HG03442 (cell line): Measurements from ENCODE around the gene RBP2.

Experiments
- ATAC-seq: cut with Tn5 transposase; IDR thresholded peaks from one replicate; pipeline ENCODE4 v1.9.1; 2021; ENCODE audit warnings: mild to moderate bottlenecking, moderate library complexity; ENCODE audit not compliant: unreplicated experiment

The RBP2 gene

DNA sequence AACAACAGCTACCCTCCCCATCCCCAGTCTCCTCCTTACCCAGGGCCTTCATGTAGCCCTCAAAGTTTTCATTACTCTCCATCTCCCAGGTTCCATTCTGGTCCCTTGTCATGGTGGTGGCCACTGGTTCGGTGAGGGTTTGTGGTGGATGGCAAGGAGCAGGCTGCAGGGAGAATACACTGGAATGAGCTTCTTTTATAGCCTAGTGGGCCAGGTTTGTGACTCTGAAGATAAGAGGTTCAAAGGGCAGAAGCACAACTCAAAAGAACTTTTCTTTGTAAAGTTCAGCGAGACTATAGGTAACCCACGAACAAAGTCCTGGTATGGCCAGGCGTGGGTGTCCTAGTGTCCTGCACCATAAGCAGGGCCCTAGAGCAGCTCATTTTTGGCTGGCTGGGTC is at the start of gene RBP2:
RBP2 (minus strand) TSS at position 169 of the 400 bp plus-strand sequence; CDS start at position 112, 57 bp downstream.
- ATAC-seq = no peak

DNA sequence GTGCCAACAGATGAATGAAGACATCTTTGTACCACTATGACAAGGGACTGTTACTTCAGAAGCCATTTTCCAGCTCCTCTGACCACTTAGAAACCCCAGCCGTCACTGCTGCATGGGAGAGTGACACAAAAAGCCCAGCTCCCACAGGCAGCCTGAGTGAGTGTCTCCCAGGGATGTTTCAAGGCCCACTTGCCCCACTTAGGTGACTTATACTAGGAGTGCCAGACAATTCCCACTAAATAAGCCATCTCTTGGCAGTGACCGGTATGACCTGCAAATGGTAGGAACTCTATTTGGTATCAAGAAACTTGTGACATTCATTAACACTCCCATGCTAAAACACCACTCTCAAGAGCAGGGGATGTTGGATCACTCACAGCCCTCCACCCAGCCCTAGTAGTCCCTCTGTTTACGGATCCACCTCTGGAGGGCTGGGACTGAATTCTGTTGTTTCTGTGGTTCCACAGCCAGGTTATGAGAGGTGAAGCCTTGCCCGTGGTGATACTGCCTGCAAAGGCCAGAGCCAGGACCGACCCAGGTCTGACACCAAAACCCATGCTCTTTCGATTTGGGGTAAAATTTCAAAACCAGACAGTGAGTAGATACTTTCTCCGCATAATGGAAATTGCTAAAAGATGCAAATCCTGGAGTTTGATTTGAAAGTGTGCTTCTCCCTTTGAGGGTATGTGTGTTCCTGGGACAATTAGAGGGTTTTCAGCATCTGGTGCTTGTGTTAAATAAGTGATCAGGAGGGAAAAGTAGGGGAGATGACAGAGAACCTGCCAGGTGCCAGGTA is 48.7 kb upstream of the RBP2 start:
- no peak for ATAC-seq

DNA sequence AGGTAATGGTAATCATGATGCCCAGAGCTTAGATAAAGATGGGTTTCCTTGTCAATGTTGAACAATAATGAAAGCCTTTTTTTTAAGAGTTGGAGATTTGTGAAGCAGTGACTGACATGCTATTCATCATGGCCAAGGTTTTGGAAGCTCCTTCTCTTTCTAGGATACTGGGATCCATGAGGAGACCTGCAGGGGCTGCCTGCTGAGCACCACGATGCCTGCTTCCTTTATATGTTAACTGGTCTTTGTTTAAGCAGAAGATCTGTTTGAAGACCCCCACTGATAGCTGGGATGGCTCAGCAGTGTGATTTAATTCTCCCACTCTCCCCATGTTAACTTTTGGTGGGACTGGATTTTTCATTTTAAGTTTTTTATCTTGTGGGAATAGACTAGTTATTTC is 47.4 kb upstream of the RBP2 start:
- no peak for ATAC-seq

DNA sequence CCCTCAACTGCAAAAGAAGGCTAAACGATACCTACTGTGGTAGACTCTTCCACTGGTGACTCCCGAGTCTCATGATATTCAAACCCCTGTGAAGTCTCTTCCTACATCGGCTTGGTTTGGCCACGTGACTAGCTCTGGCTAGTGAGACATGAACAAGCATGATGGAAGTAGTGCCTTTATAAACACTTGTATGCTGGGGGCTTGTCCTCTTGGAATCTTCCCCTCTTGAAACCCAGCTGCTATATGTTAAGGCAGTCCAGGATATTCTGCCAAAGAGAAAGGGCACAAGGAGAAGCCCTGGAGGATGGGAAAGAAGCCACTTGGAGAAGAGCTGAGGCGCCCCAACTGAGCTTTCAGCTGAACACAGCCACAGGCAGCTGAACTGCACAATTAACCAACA is 46.9 kb upstream of the RBP2 start:
- ATAC-seq = no peak

GRCh38 chr3:139522421-139522820 is 46.1 kb upstream of the RBP2 start:
- ATAC-seq = no peak

DNA sequence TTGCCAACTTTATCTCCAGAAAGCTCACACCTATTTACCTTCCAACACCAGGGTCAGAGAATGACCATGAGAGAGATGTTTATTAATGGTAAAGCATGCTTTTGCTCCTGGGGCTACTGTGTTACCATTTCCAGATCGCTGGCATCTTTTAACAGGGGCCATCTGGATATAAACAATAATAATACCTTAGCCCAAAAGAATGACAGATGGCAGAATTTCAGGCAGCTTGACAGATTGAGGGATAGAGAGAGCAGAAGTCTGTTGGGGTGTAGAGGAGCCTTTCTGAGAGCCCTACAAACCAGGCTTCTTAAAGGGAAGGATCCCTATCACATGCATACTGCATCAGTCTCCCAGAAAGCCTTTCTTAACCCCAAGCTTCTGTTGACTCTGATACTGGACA is 45.5 kb upstream of the RBP2 start:
- ATAC-seq = no peak

- ATAC-seq = no peak
These were observed 44.8 kb upstream of the RBP2 start for GRCh38 chr3:139521144-139521543.

GRCh38 chr3:139519998-139520737 is 43.9 kb upstream of the RBP2 start:
- ATAC-seq = no peak

DNA sequence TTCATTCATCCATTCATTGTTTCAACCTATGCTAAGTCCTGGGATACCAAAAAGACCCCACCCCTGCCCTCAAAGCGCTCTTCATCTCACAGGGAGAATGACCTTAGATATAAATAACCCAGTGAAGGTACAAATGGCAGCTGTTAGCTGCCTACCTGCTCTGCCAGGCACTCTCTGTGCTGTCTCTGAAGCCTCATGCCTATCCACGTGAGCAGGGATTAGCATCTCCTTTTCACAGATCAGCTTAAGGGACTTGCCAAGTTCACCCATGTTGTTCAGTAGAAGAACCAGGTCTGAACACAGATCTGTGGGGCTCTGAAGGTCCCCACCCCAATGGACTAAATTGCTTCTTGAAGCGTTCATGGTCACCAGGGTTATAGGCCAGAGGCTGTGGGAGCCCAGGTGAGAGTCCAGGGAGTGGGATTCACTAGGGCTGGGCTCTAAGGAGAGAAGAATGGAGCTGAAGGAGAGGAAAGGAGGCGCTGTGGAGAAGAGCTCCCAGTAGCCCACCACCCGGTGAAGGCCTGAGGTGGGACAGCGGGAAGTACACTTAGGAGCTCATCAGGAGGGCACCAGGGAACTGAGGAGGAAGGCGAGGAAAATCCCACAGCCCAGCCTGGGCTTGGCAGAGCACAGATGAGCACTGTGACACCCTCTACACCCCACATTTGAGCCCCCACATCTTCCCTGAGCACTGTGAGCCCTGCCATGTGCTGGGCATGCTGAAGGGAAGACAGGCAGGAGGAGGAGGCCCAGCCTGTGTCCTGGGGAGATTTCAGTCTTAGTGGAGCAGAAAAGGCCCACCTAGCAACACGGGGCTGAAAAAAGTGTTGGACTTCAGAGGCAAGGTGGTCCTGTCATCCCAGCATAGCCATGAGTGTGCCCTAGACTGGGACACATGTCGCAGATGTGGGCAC is 42.9 kb upstream of the RBP2 start:
- no peak for ATAC-seq

GRCh38 chr3:139518306-139518705 is 42.0 kb upstream of the RBP2 start:
- ATAC-seq = no peak

DNA sequence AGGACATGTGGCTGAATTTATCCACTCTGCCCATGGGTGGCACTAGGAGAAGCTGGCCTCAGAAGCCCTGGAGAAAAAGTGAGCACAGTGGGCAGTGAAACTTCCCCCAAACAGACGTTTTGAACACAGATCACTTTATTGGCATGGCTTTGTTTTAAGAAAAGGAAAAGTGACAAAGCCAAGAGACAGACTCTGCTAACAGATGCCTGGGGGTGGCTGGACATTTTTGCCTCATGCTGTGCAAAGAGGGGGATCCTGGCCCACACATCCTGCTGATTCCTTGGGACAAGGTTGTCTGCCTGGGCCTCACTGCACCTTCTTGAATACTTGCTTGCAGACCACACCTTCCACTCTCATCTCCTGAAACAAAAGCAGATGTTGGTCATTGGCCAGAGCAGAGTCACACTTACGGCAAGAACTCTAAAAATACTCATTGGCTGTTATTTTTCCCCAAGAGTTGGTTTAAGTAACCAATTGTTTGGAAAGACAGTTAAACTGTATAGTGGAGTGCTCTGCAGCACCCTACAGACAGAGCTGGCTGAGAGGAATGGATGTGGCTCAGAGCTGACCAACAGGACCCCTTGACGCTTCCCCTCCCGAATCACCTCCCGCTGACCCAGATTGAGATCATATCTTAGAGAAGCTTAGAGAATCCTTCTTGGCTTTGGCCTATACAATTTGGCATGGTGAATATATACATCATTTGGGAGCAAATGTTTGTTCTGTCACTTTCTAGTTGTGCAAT is 41.2 kb upstream of the RBP2 start:
- ATAC-seq = no peak

GRCh38 chr3:139514741-139515140 is 38.4 kb upstream of the RBP2 start:
- no peak for ATAC-seq

DNA sequence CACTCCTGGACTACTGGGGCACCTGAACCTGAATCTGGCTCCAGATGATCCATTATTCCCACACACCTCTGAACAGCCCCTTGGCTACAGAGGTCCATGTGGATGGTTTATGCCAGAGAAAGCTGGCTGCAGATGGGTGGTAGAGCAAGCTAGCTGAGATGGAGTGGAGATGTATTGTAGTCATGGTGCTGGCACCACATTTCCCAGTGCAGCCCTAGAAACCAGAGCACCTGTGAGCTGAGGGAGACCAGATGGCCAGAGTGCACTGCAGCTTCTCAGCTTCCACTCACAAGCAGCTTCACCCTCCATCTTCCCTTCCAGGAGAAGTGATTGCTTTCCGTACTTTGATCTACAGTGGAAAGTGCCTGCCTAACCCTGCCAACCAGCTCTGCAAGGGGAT is 33.3 kb upstream of the RBP2 start:
- ATAC-seq = no peak

DNA sequence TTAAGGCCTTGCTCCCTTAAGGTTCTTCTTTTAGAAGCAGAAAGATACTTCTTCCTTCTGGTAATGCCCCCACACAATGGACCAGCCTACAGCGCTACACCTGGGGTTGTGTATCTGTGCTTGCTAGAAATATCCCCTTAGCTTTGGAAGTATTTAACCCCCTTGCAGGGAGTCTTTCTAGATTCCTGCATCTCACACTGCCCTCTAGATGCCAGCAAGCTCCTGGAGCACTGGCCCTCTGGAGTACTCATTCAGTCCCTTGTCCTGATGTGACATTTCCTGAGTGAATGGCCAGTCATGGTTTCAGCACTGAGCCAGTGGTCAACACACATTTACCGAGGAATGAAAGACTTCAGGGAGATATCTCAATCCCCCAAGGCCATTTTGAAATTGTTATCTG is 30.4 kb upstream of the RBP2 start:
- no peak for ATAC-seq

DNA sequence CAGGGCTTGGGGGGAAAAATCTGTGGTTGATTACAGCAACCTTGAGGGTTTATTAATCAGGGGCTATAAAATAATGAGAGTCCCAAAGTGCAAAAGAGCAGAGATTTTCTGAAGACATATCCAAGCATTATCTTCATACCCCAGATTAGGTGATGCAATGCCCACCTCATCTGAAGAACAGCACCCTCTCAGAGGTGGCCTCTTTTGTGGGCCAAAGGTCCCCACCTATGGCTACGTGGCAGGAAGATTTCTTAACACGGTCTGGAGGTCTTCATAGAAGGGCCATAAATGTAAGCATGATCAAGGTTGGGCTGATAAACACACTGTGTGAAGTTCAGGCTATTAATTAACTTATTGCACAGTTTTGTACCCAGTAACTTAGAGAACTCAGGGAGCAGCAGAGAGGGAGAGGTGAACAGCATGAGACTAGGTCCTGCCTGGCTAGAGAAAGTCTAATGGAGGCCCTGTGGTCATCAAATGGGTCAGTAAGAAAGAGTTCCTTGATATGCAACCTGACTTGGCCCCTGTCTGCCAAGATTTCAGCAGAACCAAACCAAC is 29.6 kb upstream of the RBP2 start:
- no peak for ATAC-seq

- no peak for ATAC-seq
These were observed 23.2 kb upstream of the RBP2 start for GRCh38 chr3:139499536-139499935.

- ATAC-seq = no peak
These were observed 17.6 kb upstream of the RBP2 start for GRCh38 chr3:139493826-139494385.

DNA sequence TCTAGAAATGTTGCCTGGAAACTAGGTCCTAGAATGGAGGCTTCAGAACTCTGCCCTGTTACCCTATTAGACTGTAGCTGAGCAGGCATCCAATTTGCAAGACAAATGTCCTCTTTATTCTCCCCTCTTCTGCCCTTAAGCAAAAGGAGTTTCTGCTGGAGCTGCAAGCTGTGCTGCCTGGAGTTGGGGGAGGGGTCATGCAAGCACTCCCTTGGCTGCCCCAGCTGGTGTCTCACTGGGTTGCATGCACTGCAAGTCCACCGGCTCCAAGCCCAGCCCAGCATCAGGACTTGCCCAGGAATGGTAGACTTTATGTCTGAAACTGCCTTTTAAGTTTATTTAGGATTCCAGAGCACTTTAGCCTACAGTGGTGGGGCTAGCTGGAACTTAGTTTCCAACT is 15.7 kb upstream of the RBP2 start:
- ATAC-seq = no peak

DNA sequence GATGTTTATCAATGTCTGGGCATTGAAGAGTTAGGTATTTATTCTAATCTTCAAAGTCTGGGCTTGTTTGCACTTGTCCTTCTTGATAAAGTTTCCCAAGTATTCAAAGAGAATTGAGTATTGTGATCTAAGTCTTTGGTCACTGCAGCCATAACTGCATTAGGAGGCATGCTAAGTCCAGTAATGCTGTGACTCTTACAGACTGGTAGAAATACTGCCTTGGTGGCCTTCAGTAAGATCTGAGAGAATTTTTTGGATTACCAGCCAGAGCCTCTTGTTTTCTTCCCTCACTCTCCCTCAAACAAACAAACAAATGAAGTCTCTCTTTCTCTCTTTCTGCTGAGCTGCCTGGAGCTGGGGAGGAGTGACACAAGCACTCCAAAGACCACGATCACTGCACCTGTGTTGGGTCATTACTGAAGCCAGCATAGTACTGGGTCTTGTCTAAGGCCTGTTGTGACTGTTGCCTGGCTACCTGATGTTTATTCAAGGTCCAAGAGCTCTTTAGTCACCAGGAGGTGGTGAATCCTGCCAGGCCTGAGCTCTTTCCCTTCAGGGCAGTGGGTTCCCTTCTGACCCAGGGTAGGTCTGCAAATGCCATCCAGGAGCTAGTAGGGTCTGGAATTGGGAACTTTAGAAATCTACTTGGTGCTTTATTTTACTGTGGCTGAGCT is 14.8 kb upstream of the RBP2 start:
- no peak for ATAC-seq
